C4-2B (cell line): Measurements from ENCODE around the gene CDK12.
"Not testable (repeated sequence)": the region's sequence is repeated elsewhere in the genome, so short reads cannot be mapped to it uniquely, and the experiment has no call there.

Experiments
- H3K27ac ChIP-seq: fragments of 450-650 bp; 2 replicates; pipeline ENCODE4 v1.5.1; 2017
- ZFX ChIP-seq: fragments of 450-650 bp; IDR thresholded peaks from 2 replicates; pipeline ENCODE4 v1.6.1; 2017
- TF ChIP-seq, protein P1 (sequence below): fragments of 450-650 bp; conservative IDR thresholded peaks from 2 replicates; pipeline ENCODE4 v1.5.1; 2017; ENCODE audit warnings: mild to moderate bottlenecking

CDK12 gene

DNA sequence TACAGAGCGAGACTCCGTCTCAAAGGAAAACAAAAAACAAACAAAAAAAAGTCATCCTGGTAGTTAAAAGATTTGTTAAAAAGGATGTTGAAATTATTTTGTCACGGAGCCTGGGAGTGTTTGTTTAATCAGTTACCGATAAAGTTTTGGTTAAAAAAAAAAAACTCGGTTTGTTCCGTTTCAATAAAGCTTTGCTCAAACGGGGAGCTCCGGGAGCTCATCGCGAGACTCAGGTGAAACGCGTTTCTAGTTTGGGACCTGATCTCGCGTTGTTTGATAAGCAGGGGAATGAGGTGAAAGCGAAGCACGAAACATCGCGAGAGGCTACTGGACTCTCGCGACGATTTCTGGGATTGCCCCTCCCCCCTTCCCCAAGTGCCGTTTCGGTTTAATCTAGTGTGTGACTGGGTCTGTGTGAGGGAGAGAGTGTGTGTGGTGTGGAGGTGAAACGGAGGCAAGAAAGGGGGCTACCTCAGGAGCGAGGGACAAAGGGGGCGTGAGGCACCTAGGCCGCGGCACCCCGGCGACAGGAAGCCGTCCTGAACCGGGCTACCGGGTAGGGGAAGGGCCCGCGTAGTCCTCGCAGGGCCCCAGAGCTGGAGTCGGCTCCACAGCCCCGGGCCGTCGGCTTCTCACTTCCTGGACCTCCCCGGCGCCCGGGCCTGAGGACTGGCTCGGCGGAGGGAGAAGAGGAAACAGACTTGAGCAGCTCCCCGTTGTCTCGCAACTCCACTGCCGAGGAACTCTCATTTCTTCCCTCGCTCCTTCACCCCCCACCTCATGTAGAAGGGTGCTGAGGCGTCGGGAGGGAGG, at the start of gene CDK12:
TSS of gene CDK12 (plus strand) at position 374 of the 813 bp plus-strand sequence. CDS start 586 bp downstream, outside the sequence.
- peak within 1 kb of the TSS; percentile 93 for H3K27ac ChIP-seq
- peak; percentile 93 for TF ChIP-seq ZFX
- TF ChIP-seq, protein P1, sequence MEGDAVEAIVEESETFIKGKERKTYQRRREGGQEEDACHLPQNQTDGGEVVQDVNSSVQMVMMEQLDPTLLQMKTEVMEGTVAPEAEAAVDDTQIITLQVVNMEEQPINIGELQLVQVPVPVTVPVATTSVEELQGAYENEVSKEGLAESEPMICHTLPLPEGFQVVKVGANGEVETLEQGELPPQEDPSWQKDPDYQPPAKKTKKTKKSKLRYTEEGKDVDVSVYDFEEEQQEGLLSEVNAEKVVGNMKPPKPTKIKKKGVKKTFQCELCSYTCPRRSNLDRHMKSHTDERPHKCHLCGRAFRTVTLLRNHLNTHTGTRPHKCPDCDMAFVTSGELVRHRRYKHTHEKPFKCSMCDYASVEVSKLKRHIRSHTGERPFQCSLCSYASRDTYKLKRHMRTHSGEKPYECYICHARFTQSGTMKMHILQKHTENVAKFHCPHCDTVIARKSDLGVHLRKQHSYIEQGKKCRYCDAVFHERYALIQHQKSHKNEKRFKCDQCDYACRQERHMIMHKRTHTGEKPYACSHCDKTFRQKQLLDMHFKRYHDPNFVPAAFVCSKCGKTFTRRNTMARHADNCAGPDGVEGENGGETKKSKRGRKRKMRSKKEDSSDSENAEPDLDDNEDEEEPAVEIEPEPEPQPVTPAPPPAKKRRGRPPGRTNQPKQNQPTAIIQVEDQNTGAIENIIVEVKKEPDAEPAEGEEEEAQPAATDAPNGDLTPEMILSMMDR = no peak

DNA sequence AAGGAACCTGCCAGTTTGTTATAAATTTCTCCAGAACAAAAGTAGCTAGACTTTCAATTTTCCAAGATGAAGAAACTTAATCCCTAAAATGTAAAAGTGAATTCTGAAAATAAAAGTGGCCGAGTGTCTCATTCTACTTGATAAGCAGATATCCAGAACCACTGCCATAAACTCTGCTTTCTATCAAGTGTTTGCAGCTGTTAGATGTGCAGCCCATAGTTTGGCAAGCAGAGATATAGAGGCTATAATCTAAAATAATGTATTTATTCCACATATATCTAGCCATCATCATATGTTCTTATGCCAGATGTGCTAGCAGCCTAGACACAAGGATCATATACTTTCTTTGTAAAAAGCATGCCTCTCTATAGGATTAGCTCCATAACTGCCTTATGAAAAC, 45.1 kb upstream of the CDK12 start:
- H3K27ac ChIP-seq = no peak overlapping the region
- no peak for TF ChIP-seq ZFX
- TF ChIP-seq, protein P1 = no peak

DNA sequence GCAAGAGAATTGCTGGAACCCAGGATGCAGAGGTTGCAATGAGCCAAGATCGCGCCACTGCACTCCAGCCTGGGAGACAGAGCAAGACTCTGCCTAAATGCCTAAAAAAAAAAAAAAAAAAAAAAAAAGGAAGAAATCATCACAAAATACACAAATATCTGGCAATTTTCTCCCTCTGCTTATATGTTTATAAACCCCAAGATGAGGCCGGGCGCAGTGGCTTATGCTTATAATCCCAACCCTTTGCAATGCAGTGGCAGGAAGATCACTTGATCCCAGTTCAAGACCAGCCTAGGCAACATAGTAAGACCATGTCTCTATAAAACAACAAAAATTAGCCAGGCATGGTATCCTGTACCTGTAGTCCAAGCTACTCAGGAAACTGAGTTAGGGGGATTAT, 31.7 kb upstream of the CDK12 start:
- no peak for TF ChIP-seq ZFX
- TF ChIP-seq, protein P1 = no peak
- no peak overlapping the region for H3K27ac ChIP-seq

DNA sequence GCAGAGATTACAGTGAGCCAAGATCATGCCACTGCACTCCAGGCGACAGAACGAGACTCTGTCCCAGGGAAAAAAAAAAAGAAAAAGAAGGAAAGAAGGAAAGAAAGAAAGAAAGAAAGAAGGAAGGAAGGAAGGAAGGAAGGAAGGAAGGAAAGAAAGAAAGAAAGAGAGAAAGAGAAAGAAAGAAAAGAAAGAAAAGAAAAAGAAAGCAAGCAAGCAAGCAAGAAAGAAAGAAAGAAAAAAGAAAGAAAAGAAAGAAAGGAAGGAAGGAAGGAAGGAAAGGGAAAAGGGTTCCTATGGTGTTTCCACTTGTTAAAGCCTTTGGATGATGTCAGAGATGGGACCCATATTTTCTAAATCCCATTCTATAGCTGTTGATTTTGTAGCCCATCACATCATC, 21.4 kb upstream of the CDK12 start:
- not testable (repeated sequence) for H3K27ac ChIP-seq

DNA sequence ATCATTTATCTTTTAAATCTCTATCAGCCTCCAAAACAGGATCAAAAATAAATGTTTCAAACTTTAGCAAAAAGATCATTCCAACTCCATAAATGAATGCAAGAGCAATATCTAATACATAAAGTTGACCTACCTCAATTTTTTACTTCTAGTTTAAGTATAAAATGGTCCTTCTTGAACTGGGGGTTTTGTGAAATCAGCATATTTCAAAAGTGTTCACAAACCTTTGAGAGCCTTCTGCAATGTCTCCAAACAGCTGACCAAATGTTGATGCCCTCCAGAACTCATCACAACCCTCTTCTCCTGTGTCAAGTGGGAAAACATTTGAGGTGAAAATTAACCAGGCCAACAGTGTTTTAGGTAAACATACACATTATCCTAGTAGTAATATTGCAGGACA, 18.0 kb upstream of the CDK12 start:
- TF ChIP-seq, protein P1 = no peak
- no peak for TF ChIP-seq ZFX
- H3K27ac ChIP-seq = no peak overlapping the region

DNA sequence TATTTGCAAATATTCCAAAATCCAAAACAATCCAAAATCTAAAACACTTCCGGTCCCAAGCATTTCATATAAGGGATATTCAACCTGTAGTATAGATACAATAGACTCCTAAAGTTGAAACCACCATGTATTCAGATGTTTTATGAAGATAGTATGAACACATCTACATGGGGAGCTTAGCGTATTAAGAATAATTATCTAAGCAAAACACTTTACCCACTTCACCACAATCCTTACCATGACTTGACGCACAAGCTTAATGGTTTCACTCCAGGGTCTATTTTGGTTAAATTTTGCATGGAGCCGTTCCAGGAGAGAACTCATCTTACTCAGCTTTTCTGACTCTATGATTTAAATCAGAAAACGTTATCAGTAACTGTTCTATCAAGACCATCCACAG, 13.7 kb upstream of the CDK12 start:
- TF ChIP-seq ZFX = no peak
- TF ChIP-seq, protein P1 = no peak
- H3K27ac ChIP-seq = no peak overlapping the region

DNA sequence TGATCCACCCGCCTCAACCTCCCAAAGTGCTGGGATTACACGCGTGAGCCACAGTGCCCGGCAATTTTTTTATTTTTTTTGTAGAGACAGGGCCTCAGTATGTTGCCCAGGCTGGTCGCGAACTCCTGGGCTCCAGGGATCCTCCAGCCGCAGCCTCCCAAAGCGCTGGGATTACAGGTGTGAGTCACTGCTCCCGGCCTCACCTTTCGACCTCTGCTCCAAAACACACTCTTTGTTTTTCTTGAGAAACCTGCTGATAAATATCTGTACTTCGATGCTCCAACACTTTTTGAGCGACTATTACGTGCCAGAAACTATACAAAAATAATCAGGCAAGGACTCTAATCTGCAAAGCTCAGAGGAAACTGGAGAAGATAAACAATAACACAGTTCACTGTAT, 11.2 kb upstream of the CDK12 start:
- peak overlapping the region; percentile 7; the same call in 1 of the 2 replicates for H3K27ac ChIP-seq
- TF ChIP-seq ZFX = no peak
- TF ChIP-seq, protein P1 = no peak

DNA sequence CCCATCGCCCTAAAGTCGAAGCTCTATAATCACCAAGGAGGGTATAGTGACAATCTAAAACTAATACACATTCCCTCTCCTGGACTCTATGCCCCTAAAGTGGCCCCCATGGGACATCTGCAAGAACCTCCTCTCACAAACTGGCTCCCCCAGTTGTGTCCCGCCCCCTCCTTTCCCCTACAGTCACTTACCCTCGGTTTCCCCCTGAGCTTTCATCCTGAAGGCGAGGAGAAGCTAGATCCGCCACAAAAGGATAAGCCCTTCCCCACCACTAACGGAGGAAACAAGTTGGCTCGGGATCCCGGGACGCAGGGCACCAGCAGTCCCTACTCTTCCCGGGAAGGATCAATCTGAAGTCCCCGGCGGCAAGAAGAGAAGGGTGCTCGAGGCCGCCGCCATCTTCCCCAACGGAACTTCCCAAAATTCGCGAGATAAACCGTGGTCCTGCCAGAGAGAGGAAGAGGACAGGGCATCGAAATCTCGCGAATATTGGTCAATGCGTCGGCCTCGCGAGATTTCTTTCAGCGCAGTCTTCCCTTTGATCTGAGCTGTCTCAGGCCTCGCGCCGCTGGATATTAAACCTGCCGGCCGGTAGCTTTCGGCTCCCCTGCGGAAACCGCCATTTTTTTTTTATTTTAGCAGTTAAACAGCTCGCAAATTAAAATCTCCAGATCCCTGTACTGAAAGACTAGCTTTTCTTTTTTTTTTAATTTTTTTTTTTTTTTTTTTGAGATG, 10.3 kb upstream of the CDK12 start, which contains the start of gene MED1:
TSS of gene MED1 (minus strand) at position 417 of the 735 bp plus-strand sequence. CDS start at position 216, 201 bp downstream.
- H3K27ac ChIP-seq = peak within 1 kb of the TSS; percentile 85
- TF ChIP-seq ZFX = no peak
- TF ChIP-seq, protein P1 = no peak
